HEK293T (cell line): ENCODE data around the gene CAPZA1.

Experiments
- ARNT ChIP-seq: fragments of 450-650 bp; IDR thresholded peaks from 2 replicates; pipeline ENCODE4 v1.6.1; 2017; ENCODE audit warnings: mild to moderate bottlenecking
- BHLHE40 ChIP-seq: fragments of 450-650 bp; IDR thresholded peaks from 2 replicates; pipeline ENCODE4 v1.6.1; 2016; ENCODE audit warnings: mild to moderate bottlenecking, moderate library complexity, borderline replicate concordance
- ELF4 ChIP-seq: fragments of 450-650 bp; IDR thresholded peaks from 2 replicates; pipeline ENCODE4 v1.6.1; 2017; ENCODE audit warnings: antibody characterized with exemption
- FOXM1 ChIP-seq: fragments of 450-650 bp; IDR thresholded peaks from 2 replicates; pipeline ENCODE4 v1.6.1; 2017; ENCODE audit warnings: mild to moderate bottlenecking, borderline replicate concordance
- SP1 ChIP-seq: fragments of 450-650 bp; IDR thresholded peaks from 2 replicates; pipeline ENCODE4 v1.6.1; 2017
- SUZ12 ChIP-seq: fragments of 450-650 bp; IDR thresholded peaks from 2 replicates; pipeline ENCODE4 v1.6.1; 2016; ENCODE audit warnings: mild to moderate bottlenecking
- ZNF384 ChIP-seq: fragments of 450-650 bp; IDR thresholded peaks from 2 replicates; pipeline ENCODE4 v1.6.1; 2016

DNA sequence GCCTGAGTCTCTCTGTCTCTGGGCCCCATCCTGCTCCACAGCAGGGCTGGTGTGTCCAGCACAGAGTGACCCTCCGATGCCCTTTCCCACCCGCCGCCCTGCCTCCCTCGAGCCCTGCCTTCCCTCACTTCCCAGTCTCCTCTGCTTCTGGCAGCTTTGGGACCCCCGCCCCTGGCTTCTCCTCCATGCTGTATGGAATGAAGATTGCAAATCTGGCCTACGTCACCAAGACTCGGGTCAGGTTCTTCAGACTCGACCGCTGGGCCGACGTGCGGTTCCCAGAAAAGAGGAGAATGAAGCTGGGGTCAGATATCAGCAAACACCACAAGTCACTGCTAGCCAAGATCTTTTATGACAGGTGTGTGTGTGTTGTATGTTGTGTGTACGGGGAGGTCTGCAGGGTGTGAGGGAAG, 69.2 kb downstream of the CAPZA1 start:
- TF ChIP-seq SUZ12 = no peak
- no peak for TF ChIP-seq ZNF384
- no peak for TF ChIP-seq SP1
- TF ChIP-seq ELF4 = no peak
- TF ChIP-seq BHLHE40 = no peak
- no peak for TF ChIP-seq ARNT
- TF ChIP-seq FOXM1 = no peak
